PFSK-1 (cell line): ENCODE data around the gene ARHGAP10.

Experiments
- FOXP2 ChIP-seq: optimal IDR thresholded peaks from 2 replicates; pipeline ENCODE3; 2011; ENCODE audit warnings: borderline replicate concordance, control low read depth, inconsistent platforms; ENCODE audit not compliant: insufficient read depth; ENCODE audit errors: extremely low read length, extremely low read depth
- POLR2AphosphoS5 ChIP-seq: IDR thresholded peaks from 2 replicates; pipeline ENCODE4 v1.6.1; 2012; ENCODE audit warnings: low read depth, mild to moderate bottlenecking, control low read depth, low read length, moderate library complexity
- SIN3A ChIP-seq: IDR thresholded peaks from 2 replicates; pipeline ENCODE4 v1.6.1; 2012; ENCODE audit warnings: mild to moderate bottlenecking, low read length, moderate library complexity, borderline replicate concordance; ENCODE audit not compliant: insufficient read depth
- TAF1 ChIP-seq: IDR thresholded peaks from 2 replicates; pipeline ENCODE4 v1.6.1; 2012; ENCODE audit warnings: low read length, control low read depth, borderline replicate concordance; ENCODE audit not compliant: insufficient read depth
- TF ChIP-seq, protein P1 (sequence below), 2 experiments: IDR thresholded peaks; 2 replicates each; pipeline versions ENCODE4 v1.6.1 to v1.8.0; 2011 to 2012; ENCODE audit warnings: low read depth in 2 of 2, low read length in 2 of 2, control low read depth in 1 of 2, inconsistent platforms in 1 of 2, mild to moderate bottlenecking in 1 of 2, moderate library complexity in 1 of 2; ENCODE audit not compliant: insufficient read depth in 1 of 2

The ARHGAP10 gene

DNA sequence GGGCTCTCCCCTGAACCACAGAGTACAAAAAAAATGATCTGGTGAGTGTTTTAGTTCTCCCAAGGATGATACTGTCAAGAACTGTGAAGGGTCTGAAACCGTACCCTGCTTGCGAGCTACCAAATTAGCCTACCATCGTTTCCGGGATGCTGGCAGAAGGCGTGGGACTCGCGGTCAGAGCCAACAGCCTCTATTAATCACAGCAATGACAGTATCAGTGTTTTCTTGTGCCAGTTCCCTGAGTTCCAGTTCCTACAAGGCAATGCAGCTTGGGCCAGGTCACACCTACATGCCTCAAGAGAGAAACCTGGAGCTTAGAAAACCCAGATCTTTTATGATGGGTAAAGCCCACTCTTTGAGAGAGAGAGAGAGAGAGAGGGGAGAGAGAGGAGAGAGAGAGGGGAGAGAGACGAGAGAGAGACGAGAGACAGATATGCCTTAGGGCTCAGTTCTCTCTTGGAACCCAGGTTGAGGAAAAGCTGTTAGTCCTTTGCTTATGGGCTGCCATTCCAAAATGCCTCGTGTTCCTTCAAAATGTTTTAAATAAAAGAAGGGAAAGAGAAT lies 327.8 kb downstream of the ARHGAP10 start:
- no peak for TF ChIP-seq TAF1
- TF ChIP-seq, protein P1, sequence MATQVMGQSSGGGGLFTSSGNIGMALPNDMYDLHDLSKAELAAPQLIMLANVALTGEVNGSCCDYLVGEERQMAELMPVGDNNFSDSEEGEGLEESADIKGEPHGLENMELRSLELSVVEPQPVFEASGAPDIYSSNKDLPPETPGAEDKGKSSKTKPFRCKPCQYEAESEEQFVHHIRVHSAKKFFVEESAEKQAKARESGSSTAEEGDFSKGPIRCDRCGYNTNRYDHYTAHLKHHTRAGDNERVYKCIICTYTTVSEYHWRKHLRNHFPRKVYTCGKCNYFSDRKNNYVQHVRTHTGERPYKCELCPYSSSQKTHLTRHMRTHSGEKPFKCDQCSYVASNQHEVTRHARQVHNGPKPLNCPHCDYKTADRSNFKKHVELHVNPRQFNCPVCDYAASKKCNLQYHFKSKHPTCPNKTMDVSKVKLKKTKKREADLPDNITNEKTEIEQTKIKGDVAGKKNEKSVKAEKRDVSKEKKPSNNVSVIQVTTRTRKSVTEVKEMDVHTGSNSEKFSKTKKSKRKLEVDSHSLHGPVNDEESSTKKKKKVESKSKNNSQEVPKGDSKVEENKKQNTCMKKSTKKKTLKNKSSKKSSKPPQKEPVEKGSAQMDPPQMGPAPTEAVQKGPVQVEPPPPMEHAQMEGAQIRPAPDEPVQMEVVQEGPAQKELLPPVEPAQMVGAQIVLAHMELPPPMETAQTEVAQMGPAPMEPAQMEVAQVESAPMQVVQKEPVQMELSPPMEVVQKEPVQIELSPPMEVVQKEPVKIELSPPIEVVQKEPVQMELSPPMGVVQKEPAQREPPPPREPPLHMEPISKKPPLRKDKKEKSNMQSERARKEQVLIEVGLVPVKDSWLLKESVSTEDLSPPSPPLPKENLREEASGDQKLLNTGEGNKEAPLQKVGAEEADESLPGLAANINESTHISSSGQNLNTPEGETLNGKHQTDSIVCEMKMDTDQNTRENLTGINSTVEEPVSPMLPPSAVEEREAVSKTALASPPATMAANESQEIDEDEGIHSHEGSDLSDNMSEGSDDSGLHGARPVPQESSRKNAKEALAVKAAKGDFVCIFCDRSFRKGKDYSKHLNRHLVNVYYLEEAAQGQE (IDR thresholded peaks at IDR 0.05; ENCODE audit: insufficient read depth in 1 of 2, low read depth in 2 of 2, low read length in 2 of 2), result no peak
- no peak for TF ChIP-seq POLR2AphosphoS5
- no peak for TF ChIP-seq SIN3A
- TF ChIP-seq FOXP2, result no peak

DNA sequence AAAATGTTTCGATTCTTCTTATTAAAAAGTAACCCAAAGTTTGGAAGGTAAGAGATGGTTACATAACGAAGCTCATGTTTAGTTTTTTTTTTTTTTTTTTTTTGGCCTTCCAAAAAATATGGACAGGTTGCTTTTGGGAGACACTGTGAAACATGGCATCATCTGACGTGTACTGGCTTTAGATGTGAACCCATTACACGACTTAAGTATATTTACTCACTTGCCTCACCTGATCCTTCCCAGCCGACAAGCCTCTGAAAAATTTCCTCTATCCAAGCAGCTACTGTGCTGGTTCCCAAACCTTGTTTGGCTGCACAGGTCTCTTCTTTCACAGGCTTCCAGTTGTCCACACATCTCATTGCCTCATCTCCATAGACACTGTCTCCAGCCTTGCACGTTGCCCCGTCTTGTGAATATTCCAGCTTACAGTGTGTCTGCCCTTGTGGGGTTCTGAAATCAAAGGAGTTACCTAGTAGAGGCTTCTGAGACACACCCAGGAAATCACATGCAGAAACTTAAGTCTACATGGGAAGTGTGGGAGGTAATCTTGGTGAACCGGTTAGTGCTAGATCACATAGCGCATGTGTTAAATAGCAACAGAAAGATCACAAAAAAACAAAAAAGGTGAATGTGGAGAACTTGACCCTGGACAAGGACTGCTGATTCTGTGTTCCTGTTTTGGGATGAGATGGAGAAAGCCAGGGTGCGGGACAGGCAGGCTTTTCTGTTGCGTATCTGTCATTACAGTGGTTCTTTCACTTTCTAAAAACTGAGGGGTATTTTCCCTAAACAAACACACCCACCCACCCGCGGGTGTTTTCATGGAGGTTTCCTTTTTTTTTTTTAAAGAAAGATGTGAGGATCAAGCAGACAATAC lies 328.6 kb downstream of the ARHGAP10 start:
- TF ChIP-seq TAF1, result no peak
- no peak for TF ChIP-seq POLR2AphosphoS5
- TF ChIP-seq FOXP2, result no peak
- TF ChIP-seq, protein P1 (IDR thresholded peaks at IDR 0.05; ENCODE audit: insufficient read depth in 1 of 2, low read depth in 2 of 2, low read length in 2 of 2), result no peak
- no peak for TF ChIP-seq SIN3A

DNA sequence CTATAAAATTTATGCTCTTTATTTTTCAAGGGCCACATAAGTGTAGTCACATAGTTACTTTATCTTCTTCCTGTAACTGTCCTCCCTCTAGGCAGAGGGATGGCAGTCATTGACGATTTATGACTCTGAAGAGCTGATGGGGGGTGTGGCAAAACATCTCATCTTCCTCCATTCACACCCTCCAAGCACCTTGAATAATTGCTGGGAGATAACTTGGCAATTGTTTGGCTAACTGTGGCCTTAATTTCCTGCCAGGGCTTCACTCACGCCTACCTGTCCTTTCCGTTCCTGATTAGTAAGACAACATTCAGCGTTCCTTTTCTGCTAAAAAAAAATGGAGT lies 329.2 kb downstream of the ARHGAP10 start:
- TF ChIP-seq POLR2AphosphoS5, result no peak
- TF ChIP-seq, protein P1 (IDR thresholded peaks at IDR 0.05; ENCODE audit: insufficient read depth in 1 of 2, low read depth in 2 of 2, low read length in 2 of 2), result no peak

DNA sequence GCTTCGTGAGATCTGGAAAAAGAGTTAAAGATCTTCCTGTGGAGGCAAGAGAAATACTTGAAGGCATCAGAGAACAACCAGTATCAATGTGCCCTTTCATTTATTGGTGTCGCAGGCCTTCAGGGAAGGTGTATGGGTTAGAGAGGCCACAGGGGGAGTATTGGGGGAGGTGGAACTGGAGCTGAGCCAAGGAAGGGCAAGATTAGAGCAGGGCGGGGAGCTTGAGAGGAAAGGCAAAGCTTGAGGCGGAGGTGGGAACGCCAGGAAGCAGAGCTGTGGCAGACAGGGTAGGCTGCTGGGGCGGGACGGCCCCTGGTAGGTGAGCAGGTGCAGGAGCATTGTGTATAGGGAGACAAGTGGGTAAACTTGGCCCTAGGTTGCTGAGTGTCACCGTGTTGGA lies 329.9 kb downstream of the ARHGAP10 start:
- TF ChIP-seq SIN3A, result no peak
- TF ChIP-seq TAF1, result no peak
- TF ChIP-seq POLR2AphosphoS5, result no peak
- TF ChIP-seq FOXP2, result no peak

DNA sequence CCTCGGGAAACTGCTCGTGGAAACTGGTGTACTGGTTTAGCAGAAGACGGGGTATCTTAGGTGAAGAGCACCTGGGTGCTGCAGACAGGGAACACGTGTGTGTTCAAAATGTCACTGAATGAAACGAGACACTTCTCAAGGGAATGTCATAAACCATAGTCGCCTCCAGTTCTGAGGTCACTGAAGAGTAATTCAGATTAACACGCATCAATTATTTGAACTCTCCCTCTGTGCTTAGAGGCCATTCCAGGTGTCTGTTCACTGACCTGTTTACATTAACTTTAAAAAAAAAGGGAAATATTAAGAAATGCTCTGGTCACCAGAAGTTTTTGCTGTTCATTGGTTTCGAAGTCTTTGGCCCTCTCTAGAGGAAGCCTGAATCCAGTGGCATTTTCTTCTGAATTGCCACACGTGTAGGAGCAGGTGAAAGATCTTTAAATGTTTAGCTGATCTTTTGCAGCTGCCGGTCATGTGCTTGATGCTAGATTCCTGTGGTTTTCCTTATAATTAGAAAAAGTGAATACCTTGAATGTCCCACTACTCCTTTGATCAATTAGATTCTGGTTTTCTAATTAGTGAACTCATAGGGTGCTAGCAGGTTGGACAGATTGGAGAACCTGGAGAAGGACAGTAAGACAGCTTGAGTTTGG lies 330.5 kb downstream of the ARHGAP10 start:
- TF ChIP-seq SIN3A (no peak), TAF1 (no peak), POLR2AphosphoS5 (no peak), FOXP2 (no peak)
- TF ChIP-seq, protein P1 (IDR thresholded peaks at IDR 0.05; ENCODE audit: insufficient read depth in 1 of 2, low read depth in 2 of 2, low read length in 2 of 2), result no peak
